ENCODE data around the gene MACF1. TPM values are rescaled to one million over a fixed set of nuclear protein-coding genes. Genes with fewer than 3 reads are reported as not detected.

The MACF1 gene
- total RNA-seq, 1 donor from 2014 or later = 301 TPM

DNA sequence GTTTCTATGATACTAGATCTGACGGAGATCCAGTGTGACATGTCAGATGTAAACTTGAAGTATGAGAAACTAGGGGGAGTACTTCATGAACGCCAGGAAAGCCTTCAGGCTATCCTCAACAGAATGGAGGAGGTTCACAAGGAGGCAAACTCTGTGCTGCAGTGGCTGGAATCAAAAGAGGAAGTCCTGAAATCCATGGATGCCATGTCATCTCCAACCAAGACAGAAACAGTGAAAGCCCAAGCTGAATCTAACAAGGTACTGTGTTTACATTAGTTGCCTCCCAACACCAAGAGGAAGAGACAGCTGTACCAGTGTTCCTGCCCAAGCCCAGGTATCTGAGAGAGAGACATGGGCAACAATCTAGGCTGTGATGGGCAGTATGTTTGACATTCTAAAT, 174.7 kb downstream of the MACF1 start:
- Mint-ChIP-seq H3K9me3 (no peaks in the 10 kb centered on the region), H3K27me3 (ENCODE audit: low read depth) (no peaks in the 10 kb centered on the region), H3K36me3 (peaks cover 27% of the 10 kb centered on the region), H3K4me3 (no peak overlapping the region), H3K4me1 (peaks cover 5% of the 10 kb centered on the region), H3K27ac (peak overlapping the region; percentile 55)
- DNase-seq (ENCODE audit: low spot score in 2 of 2, unreplicated experiment in 2 of 2) = no peak
- TF ChIP-seq, protein P1, sequence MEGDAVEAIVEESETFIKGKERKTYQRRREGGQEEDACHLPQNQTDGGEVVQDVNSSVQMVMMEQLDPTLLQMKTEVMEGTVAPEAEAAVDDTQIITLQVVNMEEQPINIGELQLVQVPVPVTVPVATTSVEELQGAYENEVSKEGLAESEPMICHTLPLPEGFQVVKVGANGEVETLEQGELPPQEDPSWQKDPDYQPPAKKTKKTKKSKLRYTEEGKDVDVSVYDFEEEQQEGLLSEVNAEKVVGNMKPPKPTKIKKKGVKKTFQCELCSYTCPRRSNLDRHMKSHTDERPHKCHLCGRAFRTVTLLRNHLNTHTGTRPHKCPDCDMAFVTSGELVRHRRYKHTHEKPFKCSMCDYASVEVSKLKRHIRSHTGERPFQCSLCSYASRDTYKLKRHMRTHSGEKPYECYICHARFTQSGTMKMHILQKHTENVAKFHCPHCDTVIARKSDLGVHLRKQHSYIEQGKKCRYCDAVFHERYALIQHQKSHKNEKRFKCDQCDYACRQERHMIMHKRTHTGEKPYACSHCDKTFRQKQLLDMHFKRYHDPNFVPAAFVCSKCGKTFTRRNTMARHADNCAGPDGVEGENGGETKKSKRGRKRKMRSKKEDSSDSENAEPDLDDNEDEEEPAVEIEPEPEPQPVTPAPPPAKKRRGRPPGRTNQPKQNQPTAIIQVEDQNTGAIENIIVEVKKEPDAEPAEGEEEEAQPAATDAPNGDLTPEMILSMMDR (IDR thresholded peaks at IDR 0.05; ENCODE audit: unreplicated experiment) = no peak

GRCh38 chr1:39380036-39380435, 175.5 kb downstream of the MACF1 start:
- peaks cover 5% of the 10 kb centered on the region for H3K4me1 Mint-ChIP-seq
- peaks cover 28% of the 10 kb centered on the region for H3K36me3 Mint-ChIP-seq
- no peak overlapping the region for H3K4me3 Mint-ChIP-seq
- TF ChIP-seq, protein P1 (IDR thresholded peaks at IDR 0.05; ENCODE audit: unreplicated experiment) = no peak
- no peaks in the 10 kb centered on the region for H3K27me3 Mint-ChIP-seq (ENCODE audit: low read depth)
- H3K27ac Mint-ChIP-seq = no peak overlapping the region
- H3K9me3 Mint-ChIP-seq = no peaks in the 10 kb centered on the region
- no peak for DNase-seq (ENCODE audit: low spot score in 2 of 2, unreplicated experiment in 2 of 2)

DNA sequence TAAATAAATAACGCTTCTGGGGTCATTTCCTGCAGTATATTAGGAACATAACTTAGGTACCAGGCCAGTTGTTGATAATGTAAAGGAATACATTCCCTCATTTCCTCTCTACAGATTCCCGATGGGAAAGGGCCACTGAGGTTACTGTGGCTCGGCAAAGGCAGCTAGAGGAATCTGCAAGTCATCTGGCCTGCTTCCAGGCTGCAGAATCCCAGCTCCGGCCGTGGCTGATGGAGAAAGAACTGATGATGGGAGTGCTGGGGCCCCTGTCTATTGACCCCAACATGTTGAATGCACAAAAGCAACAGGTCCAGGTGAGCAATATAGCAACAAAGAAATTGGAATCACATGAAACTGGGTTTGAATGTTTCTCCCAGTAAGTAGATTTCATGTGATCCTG, 177.3 kb downstream of the MACF1 start:
- Mint-ChIP-seq H3K4me1 (peaks cover 5% of the 10 kb centered on the region), H3K27ac (peak overlapping the region; percentile 25), H3K36me3 (peaks cover 37% of the 10 kb centered on the region), H3K9me3 (no peaks in the 10 kb centered on the region), H3K4me3 (no peak overlapping the region), H3K27me3 (ENCODE audit: low read depth) (no peaks in the 10 kb centered on the region)
- TF ChIP-seq, protein P1 (IDR thresholded peaks at IDR 0.05; ENCODE audit: unreplicated experiment) = no peak
- no peak for DNase-seq (ENCODE audit: low spot score in 2 of 2, unreplicated experiment in 2 of 2)

- Mint-ChIP-seq H3K36me3 (peaks cover 48% of the 10 kb centered on the region), H3K27ac (no peak overlapping the region)
- TF ChIP-seq, protein P1 (IDR thresholded peaks at IDR 0.05; ENCODE audit: unreplicated experiment) = no peak
Observed at GRCh38 chr1:39384305-39384704, 179.8 kb downstream of the MACF1 start.

GRCh38 chr1:39385067-39385988, 180.8 kb downstream of the MACF1 start:
- H3K27me3 Mint-ChIP-seq (ENCODE audit: low read depth) = no peaks in the 10 kb centered on the region
- no peaks in the 10 kb centered on the region for H3K9me3 Mint-ChIP-seq
- DNase-seq (ENCODE audit: low spot score in 2 of 2, unreplicated experiment in 2 of 2) = no peak
- TF ChIP-seq, protein P1 (IDR thresholded peaks at IDR 0.05; ENCODE audit: unreplicated experiment) = no peak
- no peak overlapping the region for H3K4me3 Mint-ChIP-seq
- H3K27ac Mint-ChIP-seq = no peak overlapping the region
- H3K4me1 Mint-ChIP-seq = no peaks in the 10 kb centered on the region
- peaks cover 52% of the 10 kb centered on the region for H3K36me3 Mint-ChIP-seq

More at GRCh38 chr1:39384305-39384704, 179.8 kb downstream of the MACF1 start:
- Mint-ChIP-seq H3K4me3 (no peak overlapping the region), H3K27me3 (ENCODE audit: low read depth) (no peaks in the 10 kb centered on the region), H3K4me1 (no peaks in the 10 kb centered on the region), H3K9me3 (no peaks in the 10 kb centered on the region)
- no peak for DNase-seq (ENCODE audit: low spot score in 2 of 2, unreplicated experiment in 2 of 2)
